ENCODE measurements around the gene AP2A1. TPM values are rescaled to one million over a fixed set of nuclear protein-coding genes. Genes with fewer than 3 reads are reported as not detected.

Gene AP2A1
- polyA plus RNA-seq, 1 experiment = 59.1 TPM

DNA sequence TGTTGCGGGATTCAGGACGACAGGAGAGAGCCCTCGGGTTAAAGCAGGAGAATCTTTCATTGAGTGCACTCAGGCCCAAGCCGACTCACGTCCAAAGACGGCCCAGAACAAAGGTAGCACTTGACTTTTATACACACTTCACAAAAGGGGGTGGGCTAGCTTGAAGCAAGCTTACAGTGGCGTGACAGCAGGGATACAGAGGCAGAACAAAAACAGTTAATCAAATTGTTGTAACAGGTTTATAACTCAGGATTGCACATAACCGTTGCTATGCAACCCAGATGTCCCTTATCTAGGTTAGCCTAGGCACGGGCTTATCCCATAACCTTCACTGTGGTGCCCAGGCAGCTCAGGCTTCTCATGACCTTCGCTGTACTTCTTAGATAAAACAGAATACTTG is 53.3 kb downstream of the AP2A1 start:
- Histone ChIP-seq H3K9me3 (ENCODE audit: control insufficient read depth, insufficient read depth, low read length) (no peaks in the 10 kb centered on the region; the same call in 1 of the 2 replicates), H3K4me3 (ENCODE audit: low read depth, low read length) (no peak overlapping the region), H3K27me3 (ENCODE audit: control insufficient read depth, insufficient read depth, low read length) (no peaks in the 10 kb centered on the region), H3K27ac (ENCODE audit: low read depth, low read length) (no peak overlapping the region)
- ChIA-PET CTCF (interaction anchor here (0.7 kb wide), 1 partner anchor 138 kb away, joined by 4 read pairs; no protein-coding TSS in a partner anchor), POLR2A (no interaction called here)
- DNase-seq (ENCODE audit: low read depth, low spot score) = no peak
- TF ChIP-seq, protein P1, sequence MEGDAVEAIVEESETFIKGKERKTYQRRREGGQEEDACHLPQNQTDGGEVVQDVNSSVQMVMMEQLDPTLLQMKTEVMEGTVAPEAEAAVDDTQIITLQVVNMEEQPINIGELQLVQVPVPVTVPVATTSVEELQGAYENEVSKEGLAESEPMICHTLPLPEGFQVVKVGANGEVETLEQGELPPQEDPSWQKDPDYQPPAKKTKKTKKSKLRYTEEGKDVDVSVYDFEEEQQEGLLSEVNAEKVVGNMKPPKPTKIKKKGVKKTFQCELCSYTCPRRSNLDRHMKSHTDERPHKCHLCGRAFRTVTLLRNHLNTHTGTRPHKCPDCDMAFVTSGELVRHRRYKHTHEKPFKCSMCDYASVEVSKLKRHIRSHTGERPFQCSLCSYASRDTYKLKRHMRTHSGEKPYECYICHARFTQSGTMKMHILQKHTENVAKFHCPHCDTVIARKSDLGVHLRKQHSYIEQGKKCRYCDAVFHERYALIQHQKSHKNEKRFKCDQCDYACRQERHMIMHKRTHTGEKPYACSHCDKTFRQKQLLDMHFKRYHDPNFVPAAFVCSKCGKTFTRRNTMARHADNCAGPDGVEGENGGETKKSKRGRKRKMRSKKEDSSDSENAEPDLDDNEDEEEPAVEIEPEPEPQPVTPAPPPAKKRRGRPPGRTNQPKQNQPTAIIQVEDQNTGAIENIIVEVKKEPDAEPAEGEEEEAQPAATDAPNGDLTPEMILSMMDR (IDR thresholded peaks at IDR 0.05; ENCODE audit: low read depth, low read length) = no peak

DNA sequence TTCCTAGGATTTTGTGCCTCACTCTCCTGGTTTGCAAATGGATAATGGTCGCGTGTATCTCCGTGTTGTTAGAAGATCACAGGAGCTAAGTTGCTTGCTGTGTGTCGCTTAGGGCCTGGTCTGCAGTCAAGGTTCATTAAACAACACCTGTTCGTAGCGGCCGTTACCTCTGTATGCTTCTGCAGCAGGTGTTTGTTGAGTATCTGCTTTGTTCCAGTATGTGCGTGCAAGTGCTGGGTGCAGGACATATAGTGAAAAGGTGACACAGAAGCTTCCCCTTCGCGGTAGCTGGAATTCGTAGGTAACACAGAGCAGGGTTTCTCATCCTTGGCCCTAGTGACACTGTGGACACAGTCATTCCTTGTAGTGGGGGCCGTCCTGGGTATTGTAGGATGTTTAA is 56.7 kb downstream of the AP2A1 start:
- no peaks in the 10 kb centered on the region; the same call in 1 of the 2 replicates for H3K9me3 ChIP-seq (ENCODE audit: control insufficient read depth, insufficient read depth, low read length)
- no peak overlapping the region for H3K4me3 ChIP-seq (ENCODE audit: low read depth, low read length)
- no peaks in the 10 kb centered on the region for H3K27me3 ChIP-seq (ENCODE audit: control insufficient read depth, insufficient read depth, low read length)
- ChIA-PET POLR2A (no interaction called here), CTCF (no interaction called here)
- DNase-seq (ENCODE audit: low read depth, low spot score) = no peak
- TF ChIP-seq, protein P1 (IDR thresholded peaks at IDR 0.05; ENCODE audit: low read depth, low read length) = no peak
- H3K27ac ChIP-seq (ENCODE audit: low read depth, low read length) = no peak overlapping the region

DNA sequence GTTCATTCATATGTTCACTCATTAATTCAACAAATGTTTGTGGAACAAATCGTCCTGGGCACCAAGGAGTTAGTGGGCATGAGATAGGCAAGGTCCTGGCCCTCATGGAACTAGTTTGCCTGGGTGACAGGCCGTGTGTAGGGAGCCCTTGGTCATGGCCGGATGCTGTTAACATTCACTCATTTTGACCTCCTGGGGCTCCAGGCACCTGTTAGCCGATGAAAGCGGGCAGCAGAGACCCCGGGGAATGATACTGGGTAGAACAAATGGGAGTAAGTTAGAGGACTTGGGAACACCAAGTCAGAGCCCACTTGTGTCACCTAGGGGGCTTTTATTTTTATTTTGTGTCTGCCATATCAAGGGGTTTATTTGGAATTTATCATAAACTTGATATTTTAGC is 57.9 kb downstream of the AP2A1 start:
- POLR2A ChIA-PET = no interaction called here
- CTCF ChIA-PET = no interaction called here
- no peaks in the 10 kb centered on the region for H3K27me3 ChIP-seq (ENCODE audit: control insufficient read depth, insufficient read depth, low read length)
- no peaks in the 10 kb centered on the region for H3K9me3 ChIP-seq (ENCODE audit: control insufficient read depth, insufficient read depth, low read length)
- no peak overlapping the region for H3K27ac ChIP-seq (ENCODE audit: low read depth, low read length)
- no peak overlapping the region for H3K4me3 ChIP-seq (ENCODE audit: low read depth, low read length)
- DNase-seq (ENCODE audit: low read depth, low spot score) = no peak
- TF ChIP-seq, protein P1 (IDR thresholded peaks at IDR 0.05; ENCODE audit: low read depth, low read length) = no peak

DNA sequence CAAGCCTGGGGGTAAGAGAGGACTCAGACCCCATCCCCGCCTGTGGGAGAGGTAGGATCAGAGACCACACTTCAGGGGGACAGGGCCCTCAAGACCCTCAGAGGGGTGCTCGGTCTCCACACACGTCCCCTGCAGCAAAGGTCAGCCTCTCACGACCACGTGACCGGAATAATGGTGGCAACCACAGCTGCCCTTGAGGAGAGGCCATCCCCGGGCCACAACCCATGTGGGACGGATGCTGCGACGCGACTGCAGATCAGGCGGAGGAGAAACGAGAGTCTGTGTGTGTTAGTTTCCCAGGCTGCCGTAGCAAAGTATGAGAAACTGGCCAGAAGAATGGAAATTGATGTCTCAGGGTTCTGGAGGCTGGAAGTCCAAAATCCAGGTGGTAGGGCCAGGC is 60.2 kb downstream of the AP2A1 start:
- DNase-seq (ENCODE audit: low read depth, low spot score) = no peak
- CTCF ChIA-PET = no interaction called here
- no peaks in the 10 kb centered on the region; the same call in 1 of the 2 replicates for H3K9me3 ChIP-seq (ENCODE audit: control insufficient read depth, insufficient read depth, low read length)

DNA sequence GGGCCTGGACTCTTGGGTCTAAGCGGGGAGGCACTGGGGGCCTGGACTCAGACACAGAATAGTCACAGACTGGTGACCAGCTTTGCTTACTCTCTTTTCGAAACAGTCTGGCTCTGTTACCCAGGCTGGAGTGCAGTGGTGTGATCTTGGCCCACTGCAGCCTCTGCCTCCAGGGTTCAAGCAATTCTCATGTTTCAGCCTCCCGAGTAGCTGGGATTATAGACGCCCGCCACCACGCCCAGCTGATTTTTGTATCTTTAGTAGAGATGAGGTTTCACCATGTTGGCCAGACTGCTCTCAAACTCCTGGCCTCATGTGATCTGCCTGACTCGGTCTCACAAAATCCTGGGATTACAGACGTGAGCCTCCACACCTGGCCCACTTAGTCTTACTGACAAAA is 62.4 kb downstream of the AP2A1 start:
- TF ChIP-seq, protein P1 (IDR thresholded peaks at IDR 0.05; ENCODE audit: low read depth, low read length) = no peak
- ChIA-PET POLR2A (no interaction called here), CTCF (no interaction called here)
- no peaks in the 10 kb centered on the region for H3K27me3 ChIP-seq (ENCODE audit: control insufficient read depth, insufficient read depth, low read length)
- H3K27ac ChIP-seq (ENCODE audit: low read depth, low read length) = no peak overlapping the region
- no peak overlapping the region for H3K4me3 ChIP-seq (ENCODE audit: low read depth, low read length)
- DNase-seq (ENCODE audit: low read depth, low spot score) = no peak
- H3K9me3 ChIP-seq (ENCODE audit: control insufficient read depth, insufficient read depth, low read length) = no peaks in the 10 kb centered on the region; the same call in 1 of the 2 replicates

More for the DNA sequence above, 60.2 kb downstream of the AP2A1 start:
- Histone ChIP-seq H3K4me3 (ENCODE audit: low read depth, low read length) (no peak overlapping the region), H3K27me3 (ENCODE audit: control insufficient read depth, insufficient read depth, low read length) (no peaks in the 10 kb centered on the region), H3K27ac (ENCODE audit: low read depth, low read length) (no peak overlapping the region)
- POLR2A ChIA-PET = no interaction called here
- TF ChIP-seq, protein P1 (IDR thresholded peaks at IDR 0.05; ENCODE audit: low read depth, low read length) = no peak
